Measurements from ENCODE around the gene P3H2. TPM values are rescaled to one million over a fixed set of nuclear protein-coding genes. Genes with fewer than 3 reads are reported as not detected.

Gene P3H2
- total RNA-seq, 1 donor from 2014 or later, result 3.3 TPM

DNA sequence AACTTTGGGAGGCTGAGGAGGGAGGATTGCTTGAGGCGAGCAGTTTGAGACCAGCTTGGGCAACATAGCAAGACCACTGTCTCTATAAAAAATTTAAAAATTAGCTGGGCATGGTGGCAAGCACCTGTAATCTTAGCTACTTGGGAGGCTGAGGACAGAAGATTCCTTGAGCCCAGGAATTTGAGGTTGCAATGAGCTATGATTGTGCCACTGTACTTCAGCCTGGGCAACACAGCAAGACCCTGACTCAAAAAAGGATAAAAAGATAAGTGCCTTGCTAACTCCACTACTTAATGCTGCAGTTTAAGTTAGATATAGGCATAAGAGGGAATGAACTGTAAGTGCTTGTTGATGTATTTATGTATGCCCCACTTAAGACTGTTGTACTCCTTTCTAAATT lies 102.2 kb downstream of the P3H2 start:
- DNase-seq (ENCODE audit: low spot score), result no peak

DNA sequence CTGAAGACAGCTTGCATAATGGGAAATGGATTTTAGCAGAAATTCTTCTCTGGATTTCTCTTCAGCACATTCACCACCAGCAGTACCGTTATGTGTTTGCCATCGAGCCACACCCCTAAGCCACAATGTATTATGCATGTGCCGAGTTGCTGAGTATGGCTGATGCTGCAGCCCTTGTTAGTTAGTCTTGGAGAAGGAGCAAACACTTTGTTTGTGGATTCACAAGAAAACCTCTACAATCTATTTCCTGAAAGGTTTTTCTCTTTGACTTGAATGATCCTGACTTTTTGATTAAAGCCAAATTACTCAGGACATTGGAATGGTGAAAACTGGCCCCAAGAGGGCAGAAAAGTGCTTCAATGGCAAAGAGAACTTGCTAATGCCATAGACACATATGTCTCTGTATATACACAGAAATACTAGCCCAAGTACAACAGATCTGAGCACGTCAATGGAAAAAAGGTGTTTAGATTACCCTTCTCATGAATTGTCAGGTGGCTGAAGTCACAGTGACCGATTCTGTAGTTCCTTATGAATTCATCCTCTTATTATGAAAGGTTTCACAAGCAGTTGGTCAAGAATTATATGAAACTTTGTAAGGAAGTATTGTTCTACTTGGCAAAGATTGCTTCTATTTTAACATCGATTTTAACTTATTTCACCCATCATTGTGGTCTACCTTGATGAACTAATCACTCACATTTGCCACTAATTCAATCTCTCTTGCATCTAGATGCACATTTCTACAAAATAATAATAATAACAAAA lies 103.0 kb downstream of the P3H2 start:
- no peak for DNase-seq (ENCODE audit: low spot score)

GRCh38 chr3:190016966-190017365 lies 103.7 kb downstream of the P3H2 start:
- no peak for DNase-seq (ENCODE audit: low spot score)

GRCh38 chr3:190014940-190015339 lies 105.8 kb downstream of the P3H2 start:
- DNase-seq (ENCODE audit: low spot score), result no peak

DNA sequence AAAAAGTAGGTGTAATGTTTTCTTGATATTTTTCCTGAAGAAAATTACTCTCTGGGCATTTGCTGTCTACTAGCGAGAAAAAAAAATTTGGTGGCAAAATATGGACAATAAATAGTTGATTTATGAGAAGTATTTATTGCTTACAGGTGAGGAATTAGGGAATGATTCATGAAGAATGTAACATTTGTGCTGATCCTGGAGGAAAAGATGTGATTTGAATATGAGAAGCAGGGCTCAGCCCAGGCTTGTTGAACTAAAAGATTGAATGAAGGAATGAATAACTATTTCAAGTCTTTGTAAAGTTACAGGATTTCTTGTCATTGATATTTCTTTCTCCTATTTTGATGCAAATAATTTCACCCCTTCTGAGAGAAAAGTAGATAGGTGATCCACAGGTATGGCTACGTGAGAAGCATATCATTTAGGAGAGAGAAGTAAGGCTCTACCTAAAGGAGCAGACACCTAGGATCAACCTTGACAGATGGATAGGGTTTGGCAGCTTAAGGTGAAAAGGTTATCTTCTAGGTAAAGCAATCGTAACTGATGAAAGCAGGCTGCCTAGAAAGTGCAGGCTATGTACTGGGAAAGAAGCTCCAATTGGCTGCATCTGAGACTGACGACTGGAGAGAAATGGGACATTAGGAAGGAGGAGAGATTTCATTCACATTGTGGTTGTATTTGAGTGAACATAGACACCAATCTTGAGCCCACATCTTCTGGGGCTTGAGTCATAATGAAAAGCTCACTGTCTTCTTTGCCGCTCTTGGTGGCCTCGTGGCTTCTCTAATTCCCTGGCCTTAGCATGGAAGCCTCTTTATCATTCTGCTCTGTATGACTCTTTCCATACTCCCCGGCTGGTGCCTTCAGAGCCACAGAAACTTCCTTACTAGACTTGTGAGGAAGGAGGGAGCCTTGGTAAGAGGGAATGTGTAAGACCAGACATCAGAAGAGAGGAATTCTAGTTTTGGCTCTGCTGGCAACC lies 106.5 kb downstream of the P3H2 start:
- DNase-seq (ENCODE audit: low spot score), result no peak

- no peak for DNase-seq (ENCODE audit: low spot score)
These were observed 107.9 kb downstream of the P3H2 start for GRCh38 chr3:190012784-190013183.

DNA sequence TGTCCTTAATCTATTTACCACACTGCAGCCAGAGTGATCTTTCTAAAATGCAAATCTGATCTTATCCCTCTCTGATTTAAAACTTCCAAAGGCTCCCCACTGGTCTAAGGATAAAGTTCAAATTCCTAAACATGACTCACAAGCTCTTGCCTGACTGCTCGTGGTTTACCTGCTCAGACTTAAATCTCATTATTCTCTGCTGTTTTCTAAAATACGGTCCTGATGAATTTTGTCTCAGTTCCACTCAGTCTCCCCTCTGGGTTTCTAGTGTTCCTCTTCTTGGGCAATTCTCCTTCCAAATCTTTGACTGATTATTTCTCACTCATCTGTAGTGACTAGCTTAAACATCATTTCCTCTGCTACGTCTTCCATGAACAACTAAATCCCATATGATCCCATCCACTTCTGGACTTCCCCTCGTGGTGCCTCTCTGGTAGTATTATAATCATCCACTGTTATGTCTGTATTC lies 108.3 kb downstream of the P3H2 start:
- DNase-seq (ENCODE audit: low spot score), result no peak

GRCh38 chr3:190010486-190010885 lies 110.2 kb downstream of the P3H2 start:
- no peak for DNase-seq (ENCODE audit: low spot score)

- DNase-seq (ENCODE audit: low spot score), result no peak
These were observed 111.1 kb downstream of the P3H2 start for GRCh38 chr3:190009614-190010013.

GRCh38 chr3:190008432-190008831 lies 112.3 kb downstream of the P3H2 start:
- DNase-seq (ENCODE audit: low spot score), result no peak

DNA sequence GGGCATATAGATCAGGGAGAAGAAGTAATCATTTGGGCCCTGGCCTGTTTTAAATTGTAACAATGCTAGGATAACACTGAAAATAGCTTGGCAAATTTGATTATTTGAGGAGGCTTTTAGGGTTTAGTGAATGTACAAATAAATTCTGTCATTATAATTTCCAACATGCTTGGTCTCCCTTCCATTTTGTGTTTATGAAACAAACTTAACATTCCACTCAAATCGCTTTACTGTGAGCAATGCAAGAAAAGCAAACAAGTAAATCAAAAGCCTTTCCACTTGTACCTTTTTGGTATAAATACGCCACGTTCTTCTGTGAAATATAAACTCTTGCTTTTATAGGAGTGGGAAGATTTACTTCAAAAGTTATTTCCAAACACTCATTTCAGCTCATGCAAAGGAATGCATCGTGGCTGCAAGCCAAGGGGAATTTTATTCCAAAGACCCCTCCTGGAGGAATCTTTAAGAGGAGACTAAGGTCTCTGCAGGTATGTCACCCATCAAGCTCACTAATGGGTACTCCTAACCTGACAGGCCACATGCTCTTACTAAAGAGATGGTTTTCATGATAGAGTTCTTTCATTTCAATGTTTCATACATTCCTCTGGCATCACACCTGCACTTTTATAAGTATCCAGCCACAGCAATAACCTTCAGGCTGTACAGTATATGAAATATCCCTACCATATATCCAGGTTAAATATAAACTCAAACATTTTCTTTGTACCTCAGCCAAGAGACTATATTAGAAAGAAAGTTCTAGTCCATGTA lies 115.2 kb downstream of the P3H2 start:
- DNase-seq (ENCODE audit: low spot score), result no peak

GRCh38 chr3:190004656-190005055 lies 116.0 kb downstream of the P3H2 start:
- no peak for DNase-seq (ENCODE audit: low spot score)

- DNase-seq (ENCODE audit: low spot score), result no peak
These were observed 117.0 kb downstream of the P3H2 start for GRCh38 chr3:190003681-190004123.

GRCh38 chr3:190003068-190003467 lies 117.6 kb downstream of the P3H2 start:
- DNase-seq (ENCODE audit: low spot score), result no peak

DNA sequence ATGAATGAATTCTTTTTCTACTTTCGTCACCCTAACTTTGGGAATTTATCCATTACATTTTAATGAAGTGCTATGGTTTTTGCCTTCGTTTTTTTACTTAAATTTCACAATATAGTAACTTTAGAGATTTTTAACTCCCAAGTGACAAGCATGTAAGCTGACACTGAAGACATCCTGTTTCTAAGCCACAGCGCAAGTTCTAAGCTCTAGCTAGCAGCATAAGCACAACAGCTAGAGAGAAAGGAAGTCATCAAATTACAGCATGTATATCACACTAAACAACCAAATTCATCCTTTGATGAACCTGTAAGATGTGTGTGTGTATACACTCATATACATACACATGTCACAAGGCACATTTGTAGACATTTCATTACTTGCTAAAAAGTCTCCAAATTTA lies 119.3 kb downstream of the P3H2 start:
- no peak for DNase-seq (ENCODE audit: low spot score)

DNA sequence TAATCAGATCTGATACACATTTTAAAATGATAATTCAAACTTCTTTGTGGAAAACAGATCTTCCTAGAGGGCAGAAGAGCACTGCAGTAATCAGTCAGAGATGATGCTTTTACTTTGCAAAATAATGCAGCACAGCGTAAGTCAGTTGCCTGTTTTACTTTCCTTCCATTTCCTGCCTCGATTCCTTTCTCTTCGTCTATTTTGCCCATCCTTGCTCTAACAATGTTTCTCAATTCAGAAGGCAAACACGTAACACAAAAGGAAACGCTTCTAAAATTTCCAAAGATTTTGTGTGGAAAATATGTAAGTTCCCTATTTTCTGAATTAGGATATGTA lies 119.9 kb downstream of the P3H2 start:
- no peak for DNase-seq (ENCODE audit: low spot score)

DNA sequence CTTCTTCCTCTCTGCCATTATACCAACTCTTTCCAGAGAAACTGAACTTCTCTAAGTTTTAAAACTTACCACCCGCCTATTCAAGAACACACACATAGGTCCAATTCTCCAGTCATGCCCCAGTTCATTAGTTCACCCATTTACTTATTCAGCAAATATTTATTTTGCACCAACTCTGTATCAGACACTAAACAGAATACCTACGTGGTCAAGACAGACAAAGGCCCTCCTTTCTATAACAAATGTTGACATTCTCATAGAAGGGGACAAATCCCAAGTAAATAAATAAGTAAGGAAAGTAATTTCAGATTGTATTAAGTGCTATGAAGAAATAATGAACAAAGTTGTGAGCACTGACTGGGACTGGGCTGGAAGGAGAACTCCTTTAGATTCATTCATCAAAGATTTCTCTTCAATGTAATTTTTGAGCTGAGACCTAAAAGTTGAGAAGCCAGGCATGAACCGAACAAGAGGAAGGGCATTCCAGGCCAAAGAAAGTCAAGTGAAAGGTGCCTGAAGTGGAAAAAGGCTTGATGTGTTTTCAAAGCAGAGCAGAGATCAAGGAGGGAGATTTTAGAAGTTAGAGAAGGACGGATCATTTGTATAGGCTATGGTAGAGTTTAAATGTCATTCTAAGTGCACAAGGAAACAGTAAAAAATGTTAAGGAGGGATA lies 120.4 kb downstream of the P3H2 start:
- no peak for DNase-seq (ENCODE audit: low spot score)

- DNase-seq (ENCODE audit: low spot score), result no peak
These were observed 121.0 kb downstream of the P3H2 start for GRCh38 chr3:189999718-190000117.

DNA sequence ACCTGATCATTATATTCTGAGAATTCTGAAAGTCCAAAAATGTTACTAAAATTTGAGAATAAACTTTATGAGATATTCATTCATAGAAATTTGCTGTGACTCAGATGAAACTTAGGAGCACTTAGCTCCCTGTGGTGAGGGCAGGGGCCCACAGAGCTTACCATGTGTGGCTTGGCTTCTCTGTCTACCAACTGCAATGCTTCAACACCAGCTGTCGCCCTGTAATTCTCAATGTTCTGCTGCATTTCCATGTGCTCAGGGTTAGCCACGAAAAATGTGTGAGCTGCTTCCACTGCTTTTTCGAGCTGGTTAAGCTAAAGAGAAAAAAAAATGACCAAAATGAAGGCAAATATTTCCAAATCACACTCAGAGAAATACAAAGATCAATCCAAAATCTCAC lies 125.6 kb downstream of the P3H2 start:
- no peak for DNase-seq (ENCODE audit: low spot score)

DNA sequence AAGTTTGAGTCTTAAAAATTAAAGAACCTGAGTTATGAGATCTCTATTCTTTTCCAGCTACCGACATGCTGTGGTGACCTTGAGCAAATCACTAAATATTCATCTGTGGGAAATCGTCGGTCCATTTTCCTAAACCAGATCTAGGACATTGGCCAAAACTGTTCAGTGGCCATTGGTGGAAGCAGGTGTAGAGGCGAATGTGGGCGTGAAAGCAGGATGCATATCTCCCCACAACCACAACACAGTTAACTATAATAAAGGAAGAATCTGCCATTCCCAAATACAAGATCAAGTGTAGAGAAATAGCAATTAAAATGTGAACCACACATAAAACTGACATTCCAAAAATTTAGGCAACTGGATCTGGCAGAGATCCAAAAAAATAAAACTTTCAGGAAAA lies 129.9 kb downstream of the P3H2 start:
- no peak for DNase-seq (ENCODE audit: low spot score)

DNA sequence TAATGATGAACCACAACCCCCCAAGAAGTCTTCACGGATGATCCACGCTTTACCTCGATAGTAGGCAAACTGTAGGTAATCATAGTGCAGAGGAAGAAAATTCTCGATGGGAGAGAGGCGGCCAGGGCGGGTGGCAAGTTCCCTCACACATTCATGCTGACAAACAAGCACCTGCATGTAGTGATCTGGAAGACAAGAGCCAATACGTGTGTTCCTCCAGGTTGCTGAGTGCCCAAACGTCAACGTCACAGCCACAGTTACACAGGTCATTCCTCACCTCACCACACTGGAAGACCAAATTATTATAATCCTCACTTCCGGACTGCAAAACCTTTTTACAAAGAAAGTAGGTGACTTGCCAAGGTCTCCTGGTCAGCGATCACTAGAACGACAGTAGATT lies 131.8 kb downstream of the P3H2 start:
- no peak for DNase-seq (ENCODE audit: low spot score)
